Sigmoid colon (tissue), 4 donors: ENCODE measurements around the gene BPIFB3.

Experiments
- EP300 ChIP-seq, 4 donors: sonication (generic); formaldehyde crosslinking; IDR thresholded peaks; one replicate each; pipeline ENCODE4 v1.6.1; 2017; ENCODE audit warnings: antibody characterized with exemption in 4 of 4
- POLR2A ChIP-seq, 2 donors: fragments of 450-650 bp; IDR thresholded peaks; one replicate each; pipeline ENCODE4 v1.6.1; 2016; ENCODE audit warnings: antibody characterized with exemption in 2 of 2, mild to moderate bottlenecking in 2 of 2, moderate library complexity in 2 of 2
- POLR2AphosphoS5 ChIP-seq, 4 donors: sonication (generic); formaldehyde crosslinking; IDR thresholded peaks; one replicate each; pipeline ENCODE4 v1.6.1; 2017; ENCODE audit warnings: antibody characterized with exemption in 4 of 4
- TF ChIP-seq, protein P1 (sequence below), 4 experiments: fragments of 450-650 bp in 3 of 4; fragments of 200-600 bp in 1 of 4; IDR thresholded peaks; one replicate each; pipeline ENCODE4 v1.5.1; 2016 to 2019; ENCODE audit warnings: antibody characterized with exemption in 4 of 4, mild to moderate bottlenecking in 3 of 4, moderate library complexity in 2 of 4

DNA sequence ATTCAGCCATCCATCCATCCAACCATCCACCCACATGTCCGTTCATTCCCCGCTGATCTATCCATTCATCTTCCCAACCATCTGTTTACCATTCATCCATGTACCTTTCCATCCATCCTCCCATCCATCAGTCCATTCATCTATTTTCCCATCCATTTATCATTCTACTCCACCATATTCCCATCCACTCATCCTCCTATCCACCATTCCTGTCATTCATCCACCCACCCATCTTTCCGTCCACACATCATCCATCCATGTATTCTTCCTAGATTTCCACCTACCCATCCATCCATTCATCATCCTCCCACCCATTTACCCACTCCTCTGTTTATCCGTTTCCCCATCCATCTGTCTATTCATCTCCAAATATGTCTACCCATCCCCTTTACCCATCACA, 15.5 kb upstream of the BPIFB3 start:
- TF ChIP-seq, protein P1, sequence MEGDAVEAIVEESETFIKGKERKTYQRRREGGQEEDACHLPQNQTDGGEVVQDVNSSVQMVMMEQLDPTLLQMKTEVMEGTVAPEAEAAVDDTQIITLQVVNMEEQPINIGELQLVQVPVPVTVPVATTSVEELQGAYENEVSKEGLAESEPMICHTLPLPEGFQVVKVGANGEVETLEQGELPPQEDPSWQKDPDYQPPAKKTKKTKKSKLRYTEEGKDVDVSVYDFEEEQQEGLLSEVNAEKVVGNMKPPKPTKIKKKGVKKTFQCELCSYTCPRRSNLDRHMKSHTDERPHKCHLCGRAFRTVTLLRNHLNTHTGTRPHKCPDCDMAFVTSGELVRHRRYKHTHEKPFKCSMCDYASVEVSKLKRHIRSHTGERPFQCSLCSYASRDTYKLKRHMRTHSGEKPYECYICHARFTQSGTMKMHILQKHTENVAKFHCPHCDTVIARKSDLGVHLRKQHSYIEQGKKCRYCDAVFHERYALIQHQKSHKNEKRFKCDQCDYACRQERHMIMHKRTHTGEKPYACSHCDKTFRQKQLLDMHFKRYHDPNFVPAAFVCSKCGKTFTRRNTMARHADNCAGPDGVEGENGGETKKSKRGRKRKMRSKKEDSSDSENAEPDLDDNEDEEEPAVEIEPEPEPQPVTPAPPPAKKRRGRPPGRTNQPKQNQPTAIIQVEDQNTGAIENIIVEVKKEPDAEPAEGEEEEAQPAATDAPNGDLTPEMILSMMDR (IDR thresholded peaks at IDR 0.05): no peak
- TF ChIP-seq POLR2AphosphoS5 (IDR thresholded peaks at IDR 0.05) (no peak), EP300 (IDR thresholded peaks at IDR 0.05) (no peak), POLR2A (IDR thresholded peaks at IDR 0.05) (no peak)
